ENCODE measurements around the gene PEAK1. TPM values are rescaled to one million over a fixed set of nuclear protein-coding genes. Genes with fewer than 3 reads are reported as not detected.
"Not testable (repeated sequence)": the region's sequence is repeated elsewhere in the genome, so short reads cannot be mapped to it uniquely, and the experiment has no call there.

Gene PEAK1
- total RNA-seq, 1 donor from 2014 or later = 75.2 TPM

DNA sequence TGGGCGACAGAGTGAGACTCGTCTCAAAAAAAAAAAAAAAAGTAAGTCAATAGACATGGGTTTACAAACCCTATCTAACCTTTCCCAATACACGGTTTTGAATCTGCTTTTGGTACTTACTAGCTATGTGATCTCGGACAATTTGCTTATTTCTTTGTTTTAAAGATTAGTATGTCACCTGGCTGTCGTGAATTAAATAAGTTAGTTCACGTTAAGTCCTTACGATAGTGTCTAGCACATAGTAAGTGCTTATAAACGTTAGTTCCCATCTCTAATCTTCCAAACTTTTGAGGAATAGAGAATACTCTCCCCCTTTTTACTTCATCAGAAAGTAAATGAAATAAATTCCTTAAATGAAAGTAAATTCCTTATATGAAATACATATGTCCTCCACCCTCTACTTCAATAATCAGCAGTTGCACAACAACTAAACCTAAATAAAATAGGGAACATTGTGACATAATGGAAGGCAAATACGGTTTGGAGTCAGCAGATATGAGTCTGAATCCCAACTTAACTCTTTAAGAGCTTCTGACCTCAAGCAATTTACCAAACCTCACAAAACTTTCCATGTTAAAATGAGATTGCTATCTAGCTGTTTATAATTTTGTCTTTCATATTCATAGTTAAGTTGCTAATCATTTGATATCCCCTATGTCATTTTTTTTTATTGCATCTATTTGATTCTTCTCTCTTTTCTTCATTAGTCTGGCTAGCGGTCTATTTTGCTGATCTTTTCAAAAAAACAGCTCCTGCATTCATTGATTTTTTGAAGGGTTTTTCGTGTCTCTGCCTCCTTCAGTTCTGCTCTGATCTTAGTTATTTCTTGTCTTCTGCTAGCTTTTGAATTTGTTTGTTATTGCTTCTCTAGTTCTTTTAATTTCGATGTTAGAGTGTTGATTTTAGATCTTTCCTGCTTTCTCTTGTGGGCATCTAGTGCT lies 134.6 kb downstream of the PEAK1 start:
- Histone ChIP-seq H3K9me3 (replicated peaks) (no peaks in the 10 kb centered on the region), H3K27ac (replicated peaks) (no peak overlapping the region), H3K36me3 (peaks cover 18% of the 10 kb centered on the region), H3K4me1 (peaks cover 41% of the 10 kb centered on the region), H3K4me3 (no peak overlapping the region), H3K27me3 (ENCODE audit: low read depth) (no peaks in the 10 kb centered on the region)
- intact Hi-C loops (cut with micrococcal nuclease) = no loop called here
- no peak for DNase-seq
- TF ChIP-seq, protein P1, sequence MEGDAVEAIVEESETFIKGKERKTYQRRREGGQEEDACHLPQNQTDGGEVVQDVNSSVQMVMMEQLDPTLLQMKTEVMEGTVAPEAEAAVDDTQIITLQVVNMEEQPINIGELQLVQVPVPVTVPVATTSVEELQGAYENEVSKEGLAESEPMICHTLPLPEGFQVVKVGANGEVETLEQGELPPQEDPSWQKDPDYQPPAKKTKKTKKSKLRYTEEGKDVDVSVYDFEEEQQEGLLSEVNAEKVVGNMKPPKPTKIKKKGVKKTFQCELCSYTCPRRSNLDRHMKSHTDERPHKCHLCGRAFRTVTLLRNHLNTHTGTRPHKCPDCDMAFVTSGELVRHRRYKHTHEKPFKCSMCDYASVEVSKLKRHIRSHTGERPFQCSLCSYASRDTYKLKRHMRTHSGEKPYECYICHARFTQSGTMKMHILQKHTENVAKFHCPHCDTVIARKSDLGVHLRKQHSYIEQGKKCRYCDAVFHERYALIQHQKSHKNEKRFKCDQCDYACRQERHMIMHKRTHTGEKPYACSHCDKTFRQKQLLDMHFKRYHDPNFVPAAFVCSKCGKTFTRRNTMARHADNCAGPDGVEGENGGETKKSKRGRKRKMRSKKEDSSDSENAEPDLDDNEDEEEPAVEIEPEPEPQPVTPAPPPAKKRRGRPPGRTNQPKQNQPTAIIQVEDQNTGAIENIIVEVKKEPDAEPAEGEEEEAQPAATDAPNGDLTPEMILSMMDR (IDR thresholded peaks at IDR 0.05; ENCODE audit: borderline replicate concordance) = no peak

DNA sequence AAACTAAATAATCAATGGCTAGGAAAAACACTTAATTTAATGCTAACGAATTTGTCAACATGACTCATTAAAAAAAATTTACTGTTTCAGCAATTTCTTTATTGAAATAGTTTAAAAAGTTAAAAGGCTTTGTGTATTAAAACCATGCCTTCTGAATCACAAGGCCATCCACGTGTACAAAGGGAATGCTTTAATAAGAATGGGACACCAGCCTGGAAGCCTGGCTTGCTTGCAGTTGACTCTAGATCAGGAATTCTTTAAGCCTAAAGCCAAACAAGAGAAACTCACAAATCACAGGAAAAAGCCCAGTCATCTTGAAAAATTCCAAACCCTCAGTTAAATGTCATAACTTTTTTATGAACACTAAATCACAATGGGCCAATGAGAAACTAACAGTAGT lies 137.6 kb downstream of the PEAK1 start:
- no peak for DNase-seq
- H3K4me1 ChIP-seq = peaks cover 19% of the 10 kb centered on the region
- peaks cover 23% of the 10 kb centered on the region for H3K36me3 ChIP-seq
- H3K27ac ChIP-seq (replicated peaks) = peak overlapping the region; percentile 14
- H3K4me3 ChIP-seq = no peak overlapping the region
- no peaks in the 10 kb centered on the region for H3K9me3 ChIP-seq (replicated peaks)
- TF ChIP-seq, protein P1 (IDR thresholded peaks at IDR 0.05; ENCODE audit: borderline replicate concordance) = no peak
- H3K27me3 ChIP-seq (ENCODE audit: low read depth) = no peaks in the 10 kb centered on the region
- intact Hi-C loops (cut with micrococcal nuclease) = no loop called here

DNA sequence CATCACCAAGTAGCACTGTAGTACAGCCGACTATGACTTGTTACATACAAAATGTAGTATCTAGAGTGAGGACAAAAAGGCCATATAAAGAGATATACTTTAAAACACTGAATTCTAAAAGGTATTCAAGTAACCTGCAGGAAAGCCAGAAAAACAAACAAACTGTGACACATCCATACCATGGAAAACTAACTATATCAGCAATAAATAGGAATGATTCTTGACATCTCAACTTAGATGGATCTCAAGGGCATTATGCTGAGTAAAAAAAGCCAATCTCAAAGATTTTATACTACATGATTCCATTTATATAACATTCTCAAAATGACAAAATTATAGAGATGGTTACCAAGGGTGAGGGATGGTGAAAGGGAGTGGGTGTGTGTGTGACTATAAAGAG lies 143.0 kb downstream of the PEAK1 start:
- H3K27me3 ChIP-seq (ENCODE audit: low read depth) = no peaks in the 10 kb centered on the region
- H3K27ac ChIP-seq (replicated peaks) = no peak overlapping the region
- H3K36me3 ChIP-seq = peaks cover 9% of the 10 kb centered on the region
- H3K9me3 ChIP-seq (replicated peaks) = no peaks in the 10 kb centered on the region
- no peak for DNase-seq
- TF ChIP-seq, protein P1 (IDR thresholded peaks at IDR 0.05; ENCODE audit: borderline replicate concordance) = no peak
- H3K4me3 ChIP-seq = no peak overlapping the region
- H3K4me1 ChIP-seq = peaks cover 3% of the 10 kb centered on the region
- intact Hi-C loops (cut with micrococcal nuclease) = no loop called here

DNA sequence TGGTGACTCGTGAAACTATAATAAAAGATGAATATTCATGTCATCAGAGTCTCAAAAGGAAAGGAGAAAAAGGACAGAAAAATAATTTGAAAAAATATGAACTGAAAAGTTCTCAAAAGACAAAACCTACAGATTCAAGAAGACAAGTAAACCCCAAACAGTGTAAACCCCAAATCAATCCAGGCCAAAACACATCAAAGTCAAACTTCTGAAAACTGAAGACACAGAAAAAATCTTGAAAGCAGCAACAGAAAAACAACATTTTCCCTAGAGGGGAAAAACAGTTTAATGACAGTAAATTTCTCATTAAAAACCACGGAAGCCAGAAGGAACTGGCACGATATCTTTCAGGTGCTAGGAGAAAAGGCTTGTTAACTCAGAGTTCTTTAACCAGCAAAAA lies 143.8 kb downstream of the PEAK1 start:
- TF ChIP-seq, protein P1 (IDR thresholded peaks at IDR 0.05; ENCODE audit: borderline replicate concordance) = no peak
- no peak overlapping the region for H3K27ac ChIP-seq (replicated peaks)
- no peak overlapping the region for H3K4me3 ChIP-seq
- no peaks in the 10 kb centered on the region for H3K9me3 ChIP-seq (replicated peaks)
- intact Hi-C loops (cut with micrococcal nuclease) = no loop called here
- peaks cover 9% of the 10 kb centered on the region for H3K36me3 ChIP-seq
- no peak for DNase-seq
- H3K4me1 ChIP-seq = no peaks in the 10 kb centered on the region
- H3K27me3 ChIP-seq (ENCODE audit: low read depth) = no peaks in the 10 kb centered on the region

DNA sequence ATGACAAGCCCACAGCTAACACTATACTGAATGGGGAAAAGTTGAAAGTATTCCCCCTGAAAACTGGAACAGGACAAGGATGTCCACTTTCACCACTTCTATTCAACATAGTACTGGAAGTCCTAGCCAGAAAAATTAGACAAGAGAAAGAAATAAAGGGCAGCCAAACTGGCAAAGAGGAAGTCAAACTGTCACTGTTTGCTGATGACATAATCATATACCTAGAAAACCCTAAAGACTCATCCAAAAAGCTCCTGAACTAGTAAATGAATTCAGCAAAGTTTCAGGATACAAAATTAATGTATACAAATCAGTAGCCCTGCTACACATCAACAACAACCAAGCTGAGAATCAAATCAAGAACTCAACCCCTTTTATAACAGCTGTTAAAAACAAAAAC lies 146.8 kb downstream of the PEAK1 start:
- H3K27ac ChIP-seq (replicated peaks); H3K27me3 ChIP-seq (ENCODE audit: low read depth); intact Hi-C loops (cut with micrococcal nuclease); DNase-seq; H3K4me1 ChIP-seq; H3K4me3 ChIP-seq; H3K9me3 ChIP-seq (replicated peaks): not testable (repeated sequence)
- peaks cover 14% of the 10 kb centered on the region for H3K36me3 ChIP-seq

DNA sequence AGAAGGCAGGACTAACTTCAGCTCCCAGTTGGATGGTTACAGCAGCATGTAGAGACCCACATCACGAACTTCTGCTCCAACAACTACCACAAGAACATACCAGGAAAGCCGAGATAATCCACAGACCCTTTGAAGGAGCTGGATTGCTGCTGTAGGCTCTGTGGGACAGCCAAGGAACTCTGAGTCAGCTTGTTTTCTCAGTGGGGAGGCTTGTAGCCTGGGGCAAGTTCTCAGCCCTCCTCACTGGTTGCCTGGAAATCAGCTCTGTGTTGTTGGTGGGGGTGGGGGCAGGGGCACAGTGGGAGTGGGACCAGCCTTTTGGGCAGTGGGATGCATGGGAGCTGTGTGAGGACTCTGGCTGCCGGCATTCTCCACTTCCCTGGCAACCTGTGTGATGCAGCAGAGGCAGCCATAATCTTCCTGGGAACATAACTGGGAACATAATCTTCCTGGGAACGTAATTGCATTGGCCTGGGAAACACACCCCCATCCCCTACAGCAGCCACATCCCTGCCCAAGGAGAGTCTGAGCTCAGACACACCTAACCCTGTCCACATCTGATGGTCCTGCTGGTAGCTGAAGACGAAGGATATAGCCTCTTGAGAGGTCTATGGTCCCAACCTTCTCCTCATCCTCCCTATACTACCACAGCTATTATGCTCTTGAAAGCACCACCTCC lies 153.1 kb downstream of the PEAK1 start:
- DNase-seq = no peak
- no peak overlapping the region for H3K27ac ChIP-seq (replicated peaks)
- TF ChIP-seq, protein P1 (IDR thresholded peaks at IDR 0.05; ENCODE audit: borderline replicate concordance) = no peak
- H3K4me3 ChIP-seq = no peak overlapping the region
- peaks cover 16% of the 10 kb centered on the region for H3K36me3 ChIP-seq
- H3K4me1 ChIP-seq = no peaks in the 10 kb centered on the region
- no peaks in the 10 kb centered on the region for H3K27me3 ChIP-seq (ENCODE audit: low read depth)
- H3K9me3 ChIP-seq (replicated peaks) = peaks cover 6% of the 10 kb centered on the region
- intact Hi-C loops (cut with micrococcal nuclease) = no loop called here

All from left ventricle myocardium inferior (tissue), 1 donor.